ENCODE data around the gene ADD1.

ADD1 gene

DNA sequence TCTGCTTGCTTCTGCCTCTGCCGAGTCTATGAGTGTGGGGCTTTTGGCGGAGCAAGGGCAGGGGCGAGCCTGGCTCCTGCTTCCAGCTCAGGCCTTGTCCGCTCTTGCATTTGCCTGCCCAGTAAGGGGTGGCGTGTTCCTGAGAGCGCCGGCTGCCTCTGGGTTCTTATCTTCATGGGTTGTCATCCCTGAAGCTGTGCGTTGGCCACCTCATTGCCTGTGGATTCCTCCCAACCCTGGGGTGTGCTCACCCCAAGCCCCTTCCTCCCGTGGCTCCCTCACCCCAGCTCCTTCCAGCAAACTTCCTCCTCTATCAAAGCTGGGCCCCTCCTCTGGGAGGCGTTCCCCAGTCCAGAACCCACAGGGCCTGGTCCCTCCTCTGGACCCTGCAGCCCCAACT, 33.3 kb upstream of the ADD1 start:
- no peaks in the 10 kb centered on the region for H3K36me3 ChIP-seq
- no peaks in the 10 kb centered on the region for H3K9me3 ChIP-seq (ENCODE audit: severe bottlenecking)
- no peaks in the 10 kb centered on the region for H3K27me3 ChIP-seq (ENCODE audit: insufficient read depth, low read depth, severe bottlenecking)
- no peak for TF ChIP-seq CTCF (IDR thresholded peaks at IDR 0.05; ENCODE audit: low read depth, low read length)
- DNase-seq: no peak
- no peak overlapping the region for H3K27ac ChIP-seq
- H3K4me3 ChIP-seq (ENCODE audit: low read depth, low read length): no peak overlapping the region

GRCh38 chr4:2811830-2812611, 31.6 kb upstream of the ADD1 start:
- DNase-seq: peak; percentile 67
- H3K27ac ChIP-seq: peak overlapping the region; percentile 22
- H3K9me3 ChIP-seq (ENCODE audit: severe bottlenecking): peaks cover 6% of the 10 kb centered on the region
- no peaks in the 10 kb centered on the region for H3K36me3 ChIP-seq
- no peaks in the 10 kb centered on the region for H3K27me3 ChIP-seq (ENCODE audit: insufficient read depth, low read depth, severe bottlenecking)
- TF ChIP-seq CTCF (IDR thresholded peaks at IDR 0.05; ENCODE audit: low read depth, low read length): no peak
- no peak overlapping the region for H3K4me3 ChIP-seq (ENCODE audit: low read depth, low read length)

- Histone ChIP-seq H3K36me3 (no peaks in the 10 kb centered on the region), H3K9me3 (ENCODE audit: severe bottlenecking) (peaks cover 6% of the 10 kb centered on the region), H3K27me3 (ENCODE audit: insufficient read depth, low read depth, severe bottlenecking) (no peaks in the 10 kb centered on the region), H3K4me3 (ENCODE audit: low read depth, low read length) (no peak overlapping the region), H3K27ac (peak overlapping the region; percentile 22; the same call in 1 of the 2 replicates)
- DNase-seq: no peak
- no peak for TF ChIP-seq CTCF (IDR thresholded peaks at IDR 0.05; ENCODE audit: low read depth, low read length)
Observed at GRCh38 chr4:2812612-2813354, 30.9 kb upstream of the ADD1 start.

DNA sequence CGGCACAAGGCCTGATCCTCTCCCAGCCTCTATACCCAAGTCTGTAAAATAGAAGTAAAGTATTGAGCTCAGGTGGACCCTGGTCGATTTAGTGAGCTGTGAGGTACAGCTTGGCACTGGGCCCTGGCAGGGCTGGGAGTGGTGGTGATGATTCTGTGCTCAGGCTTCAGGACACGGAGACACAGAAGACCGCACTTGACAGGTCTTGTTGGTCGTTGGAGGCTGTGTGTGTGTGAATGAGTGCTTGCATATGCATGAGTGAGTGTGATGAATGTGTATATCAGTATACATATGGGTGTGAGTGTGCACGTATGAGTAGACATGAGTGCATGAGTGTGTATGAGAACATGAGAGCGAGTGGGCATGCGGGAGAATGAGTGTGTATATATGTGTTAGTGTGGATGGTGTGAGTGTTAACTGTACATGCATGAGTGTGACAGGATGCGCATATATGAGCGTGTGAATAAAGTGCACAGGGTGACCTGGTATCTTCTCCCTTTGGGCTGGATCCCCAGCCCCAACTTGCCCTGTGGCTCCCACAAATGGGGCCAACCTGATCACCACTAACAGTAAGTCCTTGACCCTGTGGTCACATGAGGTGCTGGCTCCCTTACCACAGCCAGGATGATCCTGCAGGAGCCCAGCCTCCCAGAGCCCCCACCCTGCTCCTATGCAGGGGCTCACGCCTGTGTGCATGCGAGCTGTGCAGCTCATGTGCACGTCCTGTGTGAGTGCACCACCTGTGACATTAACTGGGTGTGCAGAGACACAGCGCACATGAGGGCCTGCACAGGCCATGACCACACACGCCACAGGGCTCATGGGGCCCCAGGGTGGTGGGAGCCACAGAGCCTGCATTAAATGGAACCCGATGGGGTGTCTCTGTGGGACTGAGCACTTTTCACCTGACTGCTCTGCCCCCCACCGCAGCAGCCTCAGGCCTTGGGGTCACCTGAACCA, 29.9 kb upstream of the ADD1 start:
- TF ChIP-seq CTCF (IDR thresholded peaks at IDR 0.05; ENCODE audit: low read depth, low read length): no peak
- Histone ChIP-seq H3K27me3 (ENCODE audit: insufficient read depth, low read depth, severe bottlenecking) (no peaks in the 10 kb centered on the region), H3K27ac (no peak overlapping the region), H3K4me3 (ENCODE audit: low read depth, low read length) (no peak overlapping the region), H3K9me3 (ENCODE audit: severe bottlenecking) (peaks cover 6% of the 10 kb centered on the region), H3K36me3 (no peaks in the 10 kb centered on the region)
- DNase-seq: no peak

DNA sequence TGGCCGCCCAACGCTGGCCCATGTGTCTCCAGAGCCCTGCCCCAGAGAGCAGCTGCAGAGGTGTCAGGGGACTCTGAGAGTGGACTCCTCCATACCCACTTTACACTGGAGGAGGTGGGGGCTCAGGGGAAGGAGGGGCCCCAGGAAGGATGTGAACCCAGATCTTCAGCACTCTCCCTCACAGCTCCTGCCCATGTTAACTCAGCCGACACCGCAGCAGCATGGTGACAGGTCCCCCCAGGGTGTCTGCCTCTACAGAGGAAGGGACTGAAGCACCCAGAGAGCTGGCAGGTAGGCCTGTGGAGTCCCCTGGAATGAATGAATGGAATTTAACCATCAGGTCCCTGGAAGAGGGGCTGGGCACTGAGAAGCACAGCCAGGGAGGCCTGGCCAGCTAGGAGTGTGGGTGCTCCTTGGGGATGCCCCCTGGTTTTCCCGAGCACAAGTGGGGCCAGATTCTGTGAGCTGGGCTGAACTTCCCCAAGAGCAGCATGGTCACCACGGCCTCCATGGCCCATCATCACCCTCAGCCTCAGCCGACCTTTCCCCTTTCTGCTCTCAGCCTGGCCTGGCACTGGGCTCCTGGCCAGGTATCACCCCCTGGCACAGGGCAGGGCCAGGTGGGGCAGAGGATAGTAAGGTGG, 28.9 kb upstream of the ADD1 start:
- H3K4me3 ChIP-seq (ENCODE audit: low read depth, low read length): no peak overlapping the region
- no peak for TF ChIP-seq CTCF (IDR thresholded peaks at IDR 0.05; ENCODE audit: low read depth, low read length)
- H3K36me3 ChIP-seq: peaks cover 3% of the 10 kb centered on the region
- H3K27me3 ChIP-seq (ENCODE audit: insufficient read depth, low read depth, severe bottlenecking): no peaks in the 10 kb centered on the region
- H3K27ac ChIP-seq: no peak overlapping the region
- no peak for DNase-seq
- peaks cover 6% of the 10 kb centered on the region for H3K9me3 ChIP-seq (ENCODE audit: severe bottlenecking)
